IMR-90 (cell line): Measurements from ENCODE around the gene PRSS53.

Experiments used
- CEBPB ChIP-seq: IDR thresholded peaks from 2 replicates; pipeline ENCODE4 v1.6.1; 2012; ENCODE audit warnings: low read depth, low read length, improper control_type of control experiment
- FOS ChIP-seq: fragments of 150-350 bp; IDR thresholded peaks from 2 replicates; pipeline ENCODE4 v1.6.1; 2016; ENCODE audit warnings: low read depth, low read length
- POLR2A ChIP-seq: IDR thresholded peaks from 2 replicates; pipeline ENCODE4 v1.6.1; 2012; ENCODE audit warnings: mild to moderate bottlenecking, low read depth, low read length
- TF ChIP-seq, protein P1 (sequence below): conservative IDR thresholded peaks from 2 replicates; pipeline ENCODE4 v1.5.1; 2012; ENCODE audit warnings: mild to moderate bottlenecking, low read depth, low read length, improper control_type of control experiment

DNA sequence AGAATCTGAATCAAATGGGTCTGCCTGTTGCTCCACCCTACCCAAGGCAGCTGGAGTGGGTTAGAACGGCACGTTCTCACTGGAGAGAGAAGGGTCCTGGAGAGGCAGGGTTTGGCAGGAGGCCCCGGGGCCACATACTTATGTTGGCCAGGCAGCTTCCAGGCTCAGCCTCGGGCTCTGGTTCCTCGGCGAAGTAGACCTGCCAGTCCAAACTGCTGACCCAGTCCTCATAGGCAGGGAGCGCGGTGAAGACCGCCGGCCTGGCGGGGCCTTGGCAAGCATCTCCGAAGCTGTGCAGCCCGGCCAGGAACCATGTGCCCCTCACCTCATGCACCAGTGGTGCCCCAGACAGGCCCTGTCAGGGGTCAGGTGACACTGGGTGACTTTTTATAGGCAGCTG is 4.8 kb downstream of the PRSS53 start:
- TF ChIP-seq POLR2A (no peak), CEBPB (no peak), FOS (no peak)
- TF ChIP-seq, protein P1, sequence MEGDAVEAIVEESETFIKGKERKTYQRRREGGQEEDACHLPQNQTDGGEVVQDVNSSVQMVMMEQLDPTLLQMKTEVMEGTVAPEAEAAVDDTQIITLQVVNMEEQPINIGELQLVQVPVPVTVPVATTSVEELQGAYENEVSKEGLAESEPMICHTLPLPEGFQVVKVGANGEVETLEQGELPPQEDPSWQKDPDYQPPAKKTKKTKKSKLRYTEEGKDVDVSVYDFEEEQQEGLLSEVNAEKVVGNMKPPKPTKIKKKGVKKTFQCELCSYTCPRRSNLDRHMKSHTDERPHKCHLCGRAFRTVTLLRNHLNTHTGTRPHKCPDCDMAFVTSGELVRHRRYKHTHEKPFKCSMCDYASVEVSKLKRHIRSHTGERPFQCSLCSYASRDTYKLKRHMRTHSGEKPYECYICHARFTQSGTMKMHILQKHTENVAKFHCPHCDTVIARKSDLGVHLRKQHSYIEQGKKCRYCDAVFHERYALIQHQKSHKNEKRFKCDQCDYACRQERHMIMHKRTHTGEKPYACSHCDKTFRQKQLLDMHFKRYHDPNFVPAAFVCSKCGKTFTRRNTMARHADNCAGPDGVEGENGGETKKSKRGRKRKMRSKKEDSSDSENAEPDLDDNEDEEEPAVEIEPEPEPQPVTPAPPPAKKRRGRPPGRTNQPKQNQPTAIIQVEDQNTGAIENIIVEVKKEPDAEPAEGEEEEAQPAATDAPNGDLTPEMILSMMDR, result no peak
